MCF 10A (cell line): Measurements from ENCODE around the gene IQCH. TPM values are rescaled to one million over a fixed set of nuclear protein-coding genes. Genes with fewer than 3 reads are reported as not detected.

Source experiments
- BruUV-seq: library from RNA; stranded (reverse); fragments of 400-500 nt; replicated peaks from 2 replicates; lab custom pipeline; 2021; lab: Mats Ljungman, UMichigan
- CTCF ChIA-PET: fragments of 300-600 bp; sonication (Branson Sonifier 250); formaldehyde crosslinking; extraction: SDS; loops from one replicate; lab custom pipeline; 2021; ENCODE audit warnings: antibody characterized with exemption, inconsistent platforms; lab: Yijun Ruan, JAX
- POLR2A ChIA-PET: fragments of 300-600, 350-650 bp; sonication (Branson Sonifier 250); formaldehyde crosslinking; extraction: SDS; loops from one replicate; lab custom pipeline; 2020; ENCODE audit warnings: antibody characterized with exemption, inconsistent platforms; lab: Yijun Ruan, JAX
- DNase-seq: peaks from one replicate; pipeline ENCODE4 v3.0.0-alpha.2; 2018; ENCODE audit not compliant: unreplicated experiment
- H3K27ac Mint-ChIP-seq: one replicate; pipeline ENCODE4 v1.8.0; 2022; ENCODE audit warnings: mild to moderate bottlenecking, low read depth, mixed read lengths; ENCODE audit not compliant: unreplicated experiment
- H3K27me3 Mint-ChIP-seq: one replicate; pipeline ENCODE4 v1.8.0; 2022; ENCODE audit warnings: mixed read lengths; ENCODE audit not compliant: insufficient read depth, unreplicated experiment
- H3K36me3 Mint-ChIP-seq: one replicate; pipeline ENCODE4 v1.8.0; 2022; ENCODE audit warnings: mild to moderate bottlenecking, moderate library complexity, mixed read lengths; ENCODE audit not compliant: insufficient read depth, unreplicated experiment
- H3K4me1 Mint-ChIP-seq: one replicate; pipeline ENCODE4 v1.8.0; 2022; ENCODE audit warnings: mixed read lengths; ENCODE audit not compliant: insufficient read depth, unreplicated experiment
- H3K4me3 Mint-ChIP-seq: one replicate; pipeline ENCODE4 v1.8.0; 2022; ENCODE audit warnings: mild to moderate bottlenecking, moderate library complexity, mixed read lengths; ENCODE audit not compliant: unreplicated experiment
- H3K9me3 Mint-ChIP-seq: one replicate; pipeline ENCODE4 v1.8.0; 2022; ENCODE audit warnings: mixed read lengths; ENCODE audit not compliant: unreplicated experiment
- CTCF ChIP-seq: fragments of 200-600 bp; IDR thresholded peaks from one replicate; pipeline ENCODE4 v1.8.0; 2022; ENCODE audit warnings: antibody characterized with exemption, mild to moderate bottlenecking; ENCODE audit not compliant: unreplicated experiment
- intact Hi-C: fragments of 100-400 bp; cut with micrococcal nuclease; formaldehyde crosslinking; loops from 2 replicates; pipeline ENCODE4 v1.14.1; 2022
- total RNA-seq: library from RNA; stranded (reverse); gene quantifications from 2 replicates; pipeline ENCODE4 v1.2.3, GENCODE V29; 2022

Gene IQCH
- total RNA-seq, 1 experiment from 2014 or later = 5.0 TPM

GRCh38 chr15:67386947-67387346 lies 132.4 kb downstream of the IQCH start:
- DNase-seq = no peak
- Mint-ChIP-seq H3K27ac (no peak overlapping the region), H3K36me3 (no peaks in the 10 kb centered on the region), H3K27me3 (no peaks in the 10 kb centered on the region), H3K4me1 (no peaks in the 10 kb centered on the region), H3K4me3 (no peak overlapping the region), H3K9me3 (no peaks in the 10 kb centered on the region)
- no TSS peak for BruUV-seq
- intact Hi-C loops = no loop called here
- POLR2A ChIA-PET = no interaction called here
- CTCF ChIA-PET = no interaction called here
- no peak for TF ChIP-seq CTCF

- H3K36me3 Mint-ChIP-seq = no peaks in the 10 kb centered on the region
- POLR2A ChIA-PET = no interaction called here
- no peaks in the 10 kb centered on the region for H3K27me3 Mint-ChIP-seq
- no TSS peak for BruUV-seq
- H3K4me3 Mint-ChIP-seq = no peak overlapping the region
- no peak for TF ChIP-seq CTCF
- H3K4me1 Mint-ChIP-seq = no peaks in the 10 kb centered on the region
- intact Hi-C loops = no loop called here
- CTCF ChIA-PET = interaction anchor here (1.4 kb wide), 1 partner anchor 9 kb away, joined by 4 read pairs; no protein-coding TSS in a partner anchor
- no peak overlapping the region for H3K27ac Mint-ChIP-seq
- DNase-seq = no peak
- no peaks in the 10 kb centered on the region for H3K9me3 Mint-ChIP-seq
Measured at GRCh38 chr15:67389975-67390374, 135.4 kb downstream of the IQCH start.

GRCh38 chr15:67394873-67395639 lies 140.5 kb downstream of the IQCH start:
- DNase-seq = no peak
- Mint-ChIP-seq H3K4me1 (no peaks in the 10 kb centered on the region), H3K4me3 (no peak overlapping the region), H3K36me3 (no peaks in the 10 kb centered on the region), H3K27ac (no peak overlapping the region), H3K27me3 (no peaks in the 10 kb centered on the region), H3K9me3 (no peaks in the 10 kb centered on the region)
- POLR2A ChIA-PET = interaction anchor here (0.6 kb wide), 1 partner anchor 271 kb away, joined by 3 read pairs; no protein-coding TSS in a partner anchor
- intact Hi-C loops = no loop called here
- no peak for TF ChIP-seq CTCF
- CTCF ChIA-PET = no interaction called here
- BruUV-seq = no TSS peak

- TF ChIP-seq CTCF = no peak
- BruUV-seq = no TSS peak
- Mint-ChIP-seq H3K4me3 (no peak overlapping the region), H3K27me3 (no peaks in the 10 kb centered on the region), H3K27ac (no peak overlapping the region), H3K36me3 (no peaks in the 10 kb centered on the region), H3K9me3 (no peaks in the 10 kb centered on the region), H3K4me1 (no peaks in the 10 kb centered on the region)
- DNase-seq = no peak
- ChIA-PET CTCF (interaction anchor here (0.6 to 0.8 kb wide), 3 partner anchors 38 to 1483 kb away, joined by 3 read pairs; no protein-coding TSS in a partner anchor), POLR2A (interaction anchor here (0.5 to 1.6 kb wide), 2 partner anchors 10 to 29 kb away, joined by 4 read pairs; no protein-coding TSS in a partner anchor)
- intact Hi-C loops = no loop called here
Measured at GRCh38 chr15:67396114-67396513, 141.5 kb downstream of the IQCH start.
